Measurements from ENCODE around the gene RPUSD3.
A peak's percentile ranks its signal among the peaks of the same experiment; 100 is the strongest.

The RPUSD3 gene

DNA sequence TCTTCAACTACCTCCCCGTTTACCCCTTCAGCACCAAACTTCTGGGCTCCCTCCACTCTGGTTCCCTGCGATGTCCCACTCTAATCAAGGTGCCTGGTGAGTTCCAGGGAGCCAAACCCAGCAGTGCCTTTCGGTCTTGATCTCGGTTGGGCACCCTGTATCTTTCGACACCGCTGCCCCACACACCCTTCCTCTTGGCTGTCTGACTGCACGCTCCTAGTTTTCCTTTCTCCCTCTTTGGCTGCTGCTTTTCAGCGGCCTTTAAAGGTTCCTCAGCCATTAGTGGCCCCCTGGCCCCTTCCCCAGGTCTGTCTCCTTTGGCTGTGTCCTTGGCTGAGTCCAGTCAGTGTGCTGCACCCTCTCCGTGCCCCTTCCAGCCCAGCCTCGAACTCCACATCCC, 33.0 kb downstream of the RPUSD3 start:
- no peak overlapping the region for H3K4me3 ChIP-seq (ENCODE audit: insufficient read depth, low read length, poor library complexity, severe bottlenecking)
- H3K27me3 ChIP-seq (ENCODE audit: low read length), result no peaks in the 10 kb centered on the region
- no peak overlapping the region for H3K27ac ChIP-seq (ENCODE audit: low read depth, low read length)
- H3K9ac ChIP-seq (ENCODE audit: low read length), result no peak overlapping the region
- H3K9me2 ChIP-seq (replicated peaks; ENCODE audit: insufficient read depth, low read length), result no peaks in the 10 kb centered on the region
- no peak overlapping the region for H2AFZ ChIP-seq (ENCODE audit: low read depth, low read length, severe bottlenecking)
- no peak for TF ChIP-seq EZH2phosphoT487 (conservative IDR thresholded peaks at IDR 0.05; ENCODE audit: low read length)
- TF ChIP-seq, protein P1, sequence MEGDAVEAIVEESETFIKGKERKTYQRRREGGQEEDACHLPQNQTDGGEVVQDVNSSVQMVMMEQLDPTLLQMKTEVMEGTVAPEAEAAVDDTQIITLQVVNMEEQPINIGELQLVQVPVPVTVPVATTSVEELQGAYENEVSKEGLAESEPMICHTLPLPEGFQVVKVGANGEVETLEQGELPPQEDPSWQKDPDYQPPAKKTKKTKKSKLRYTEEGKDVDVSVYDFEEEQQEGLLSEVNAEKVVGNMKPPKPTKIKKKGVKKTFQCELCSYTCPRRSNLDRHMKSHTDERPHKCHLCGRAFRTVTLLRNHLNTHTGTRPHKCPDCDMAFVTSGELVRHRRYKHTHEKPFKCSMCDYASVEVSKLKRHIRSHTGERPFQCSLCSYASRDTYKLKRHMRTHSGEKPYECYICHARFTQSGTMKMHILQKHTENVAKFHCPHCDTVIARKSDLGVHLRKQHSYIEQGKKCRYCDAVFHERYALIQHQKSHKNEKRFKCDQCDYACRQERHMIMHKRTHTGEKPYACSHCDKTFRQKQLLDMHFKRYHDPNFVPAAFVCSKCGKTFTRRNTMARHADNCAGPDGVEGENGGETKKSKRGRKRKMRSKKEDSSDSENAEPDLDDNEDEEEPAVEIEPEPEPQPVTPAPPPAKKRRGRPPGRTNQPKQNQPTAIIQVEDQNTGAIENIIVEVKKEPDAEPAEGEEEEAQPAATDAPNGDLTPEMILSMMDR (IDR thresholded peaks at IDR 0.05; ENCODE audit: insufficient read depth, low read length, poor library complexity, severe bottlenecking), result no peak
- H3K36me3 ChIP-seq (ENCODE audit: low read length), result no peaks in the 10 kb centered on the region
- H4K20me1 ChIP-seq (ENCODE audit: low read depth, low read length), result no peaks in the 10 kb centered on the region
- H3F3A ChIP-seq (ENCODE audit: insufficient read depth), result peaks cover 26% of the 10 kb centered on the region
- H3K79me2 ChIP-seq (ENCODE audit: insufficient read depth, low read length), result no peaks in the 10 kb centered on the region
- H3K9me3 ChIP-seq (ENCODE audit: insufficient read depth, low read length), result no peaks in the 10 kb centered on the region
- H3K4me2 ChIP-seq (ENCODE audit: low read depth, low read length, poor library complexity, severe bottlenecking), result no peak overlapping the region

DNA sequence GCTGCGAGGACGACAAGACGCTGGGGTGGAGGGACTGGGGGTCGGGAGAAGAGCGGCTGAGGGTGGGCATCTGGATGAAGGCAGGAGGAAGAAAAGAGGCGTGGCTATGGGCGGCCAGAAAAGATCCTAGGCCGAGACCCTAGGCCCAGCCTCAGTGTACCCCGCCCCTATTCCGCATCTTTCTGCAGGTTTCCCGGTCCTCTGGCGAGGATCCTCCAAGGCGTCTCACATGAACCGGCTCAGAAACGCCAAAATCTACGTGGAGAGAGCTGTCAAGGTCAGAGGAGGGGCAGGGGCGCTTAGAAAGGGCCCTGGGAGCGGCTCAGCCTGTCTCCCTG, 33.4 kb downstream of the RPUSD3 start:
- no peak overlapping the region for H3K27ac ChIP-seq (ENCODE audit: low read depth, low read length)

DNA sequence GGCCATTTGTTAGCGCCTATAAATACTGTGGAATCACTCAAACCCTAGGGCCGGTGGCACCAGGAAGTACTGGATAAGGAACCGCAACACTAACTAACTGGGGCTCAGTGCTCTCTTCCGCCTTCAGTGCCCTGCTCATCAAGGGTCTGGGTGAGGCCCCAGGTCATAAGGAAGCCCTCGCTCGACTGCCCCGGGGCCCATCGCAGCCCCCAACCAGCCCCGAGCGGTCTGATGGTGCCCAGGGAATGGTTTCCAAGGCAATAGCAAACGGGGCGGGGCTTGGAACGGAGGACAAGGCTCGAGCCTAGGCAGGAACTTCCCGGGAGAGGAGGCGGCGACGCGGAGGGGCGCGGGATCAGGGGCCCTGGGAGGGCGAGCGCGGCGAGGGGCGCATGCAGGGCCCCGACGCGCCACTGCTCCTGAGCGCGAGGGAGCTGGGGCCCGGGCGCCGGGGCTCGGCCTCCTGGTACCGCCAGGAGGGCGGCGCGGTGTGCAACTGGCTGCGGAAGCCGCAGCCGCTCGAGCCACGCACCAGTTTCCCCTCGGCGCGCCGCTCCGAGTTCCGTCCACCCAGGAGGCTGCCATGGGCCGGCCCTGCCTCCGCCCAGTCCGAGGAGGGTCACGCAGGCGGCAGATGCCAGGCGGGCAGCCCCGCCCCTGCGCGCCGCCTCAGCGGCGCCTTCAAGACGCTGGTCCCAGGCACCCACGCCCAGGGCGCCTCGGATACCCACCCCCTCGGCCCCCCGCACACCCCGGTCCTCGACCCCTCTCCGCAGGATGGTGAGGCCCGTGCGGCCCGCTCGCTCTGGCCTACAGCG, 34.0 kb downstream of the RPUSD3 start, which contains the start of gene TTLL3:
TSS of gene TTLL3 (plus strand) at position 648 of the 818 bp plus-strand sequence. CDS start 400 bp downstream, outside the sequence.
- H3K9ac ChIP-seq (ENCODE audit: low read length), result peak within 1 kb of the TSS; percentile 56
- no peaks in the 10 kb centered on the region for H3K9me2 ChIP-seq (replicated peaks; ENCODE audit: insufficient read depth, low read length)
- H3K9me3 ChIP-seq (ENCODE audit: insufficient read depth, low read length), result no peaks in the 10 kb centered on the region
- no peaks in the 10 kb centered on the region for H3K79me2 ChIP-seq (ENCODE audit: insufficient read depth, low read length)
- peak within 1 kb of the TSS; percentile 51 for H3K27ac ChIP-seq (ENCODE audit: low read depth, low read length)
- peak within 1 kb of the TSS; percentile 72 for H2AFZ ChIP-seq (ENCODE audit: low read depth, low read length, severe bottlenecking)
- no peaks in the 10 kb centered on the region for H3K27me3 ChIP-seq (ENCODE audit: low read length)
- no peaks in the 10 kb centered on the region for H4K20me1 ChIP-seq (ENCODE audit: low read depth, low read length)
- peak within 1 kb of the TSS; percentile 36 for H3K4me3 ChIP-seq (ENCODE audit: insufficient read depth, low read length, poor library complexity, severe bottlenecking)
- H3K4me2 ChIP-seq (ENCODE audit: low read depth, low read length, poor library complexity, severe bottlenecking), result peak within 1 kb of the TSS; percentile 60
- peaks cover 26% of the 10 kb centered on the region for H3F3A ChIP-seq (ENCODE audit: insufficient read depth)
- H3K36me3 ChIP-seq (ENCODE audit: low read length), result no peaks in the 10 kb centered on the region
- TF ChIP-seq, protein P1 (IDR thresholded peaks at IDR 0.05; ENCODE audit: insufficient read depth, low read length, poor library complexity, severe bottlenecking), result no peak
- TF ChIP-seq EZH2phosphoT487 (conservative IDR thresholded peaks at IDR 0.05; ENCODE audit: low read length), result no peak

More for the DNA sequence above, 33.4 kb downstream of the RPUSD3 start:
- Histone ChIP-seq H2AFZ (ENCODE audit: low read depth, low read length, severe bottlenecking) (peak overlapping the region; percentile 72), H3F3A (ENCODE audit: insufficient read depth) (peaks cover 26% of the 10 kb centered on the region), H3K36me3 (ENCODE audit: low read length) (no peaks in the 10 kb centered on the region), H3K9ac (ENCODE audit: low read length) (peak overlapping the region; percentile 56), H3K9me3 (ENCODE audit: insufficient read depth, low read length) (no peaks in the 10 kb centered on the region), H4K20me1 (ENCODE audit: low read depth, low read length) (no peaks in the 10 kb centered on the region), H3K9me2 (replicated peaks; ENCODE audit: insufficient read depth, low read length) (no peaks in the 10 kb centered on the region), H3K4me3 (ENCODE audit: insufficient read depth, low read length, poor library complexity, severe bottlenecking) (no peak overlapping the region), H3K27me3 (ENCODE audit: low read length) (no peaks in the 10 kb centered on the region), H3K4me2 (ENCODE audit: low read depth, low read length, poor library complexity, severe bottlenecking) (peak overlapping the region; percentile 60), H3K79me2 (ENCODE audit: insufficient read depth, low read length) (no peaks in the 10 kb centered on the region)
- no peak for TF ChIP-seq EZH2phosphoT487 (conservative IDR thresholded peaks at IDR 0.05; ENCODE audit: low read length)
- TF ChIP-seq, protein P1 (IDR thresholded peaks at IDR 0.05; ENCODE audit: insufficient read depth, low read length, poor library complexity, severe bottlenecking), result no peak
